HPDE6-E6E7 (cell line): ENCODE data around the gene APP.
"Not testable (repeated sequence)": the region's sequence is repeated elsewhere in the genome, so short reads cannot be mapped to it uniquely, and the experiment has no call there.

Source experiments
- DNase-seq: peaks from one replicate; pipeline ENCODE4 v3.0.0; 2011; ENCODE audit warnings: missing footprints; ENCODE audit errors: extremely low spot score

The APP gene

GRCh38 chr21:26020510-26020909 lies 150.1 kb downstream of the APP start:
- DNase-seq = no peak

- no peak for DNase-seq
These were observed 150.5 kb downstream of the APP start for GRCh38 chr21:26020081-26020480.

GRCh38 chr21:26019236-26019635 lies 151.3 kb downstream of the APP start:
- no peak for DNase-seq

GRCh38 chr21:26013970-26014369 lies 156.6 kb downstream of the APP start:
- DNase-seq = no peak

GRCh38 chr21:26012482-26012881 lies 158.1 kb downstream of the APP start:
- not testable (repeated sequence) for DNase-seq

GRCh38 chr21:26011292-26011940 lies 159.2 kb downstream of the APP start:
- no peak for DNase-seq

GRCh38 chr21:26007951-26008498 lies 162.5 kb downstream of the APP start:
- DNase-seq = no peak

GRCh38 chr21:26005464-26005863 lies 165.1 kb downstream of the APP start:
- no peak for DNase-seq

GRCh38 chr21:26003404-26003803 lies 167.2 kb downstream of the APP start:
- no peak for DNase-seq

- DNase-seq = no peak
These were observed 169.2 kb downstream of the APP start for GRCh38 chr21:26001356-26001755.

GRCh38 chr21:25999921-26000582 lies 170.5 kb downstream of the APP start:
- no peak for DNase-seq

GRCh38 chr21:25997788-25998611 lies 172.6 kb downstream of the APP start:
- DNase-seq = no peak

GRCh38 chr21:25995278-25995677 lies 175.3 kb downstream of the APP start:
- no peak for DNase-seq

GRCh38 chr21:25994758-25995163 lies 175.8 kb downstream of the APP start:
- no peak for DNase-seq

GRCh38 chr21:25988738-25989137 lies 181.8 kb downstream of the APP start:
- DNase-seq = no peak

- no peak for DNase-seq
These were observed 183.0 kb downstream of the APP start for GRCh38 chr21:25987531-25987930.

GRCh38 chr21:25986928-25987327 lies 183.6 kb downstream of the APP start:
- DNase-seq = no peak

- no peak for DNase-seq
These were observed 184.6 kb downstream of the APP start for GRCh38 chr21:25985990-25986389.

GRCh38 chr21:25984538-25984937 lies 186.0 kb downstream of the APP start:
- no peak for DNase-seq

GRCh38 chr21:25983745-25984144 lies 186.8 kb downstream of the APP start:
- no peak for DNase-seq

- peak; percentile 77 for DNase-seq
These were observed 189.9 kb downstream of the APP start for GRCh38 chr21:25980710-25981109.

GRCh38 chr21:25979845-25980616 lies 190.5 kb downstream of the APP start:
- no peak for DNase-seq
